A549 (cell line): ENCODE measurements around the gene ANGPT4.

ENCODE experiments used
- CHD2 ChIP-seq: fragments of 150-350 bp; IDR thresholded peaks from 2 replicates; pipeline ENCODE4 v1.6.1; 2014; ENCODE audit warnings: low read length; ENCODE audit not compliant: partially characterized antibody
- CTCF ChIP-seq: fragments of >200 bp; sonication (Bioruptor Twin); formaldehyde crosslinking; IDR thresholded peaks from 3 replicates; pipeline ENCODE4 v1.5.1; 2016
- JUN ChIP-seq, 2 experiments: fragments of >200 bp; sonication (Bioruptor Twin); formaldehyde crosslinking; IDR thresholded peaks; 2 replicates in 1 of 2; 3 replicates in 1 of 2; pipeline ENCODE4 v1.6.1; 2016 to 2017
- MAX ChIP-seq: IDR thresholded peaks from 2 replicates; pipeline ENCODE4 v1.6.1; 2012
- MAZ ChIP-seq: fragments of 150-350 bp; IDR thresholded peaks from 2 replicates; pipeline ENCODE4 v1.6.1; 2014; ENCODE audit warnings: antibody characterized with exemption, low read depth, low read length, borderline replicate concordance
- POLR2A ChIP-seq: IDR thresholded peaks from 2 replicates; pipeline ENCODE4 v1.6.1; 2012; ENCODE audit warnings: mild to moderate bottlenecking, low read length
- RAD21 ChIP-seq, 2 experiments: fragments of >200 bp in 1 of 2; sonication (Bioruptor Twin) in 1 of 2; formaldehyde crosslinking in 1 of 2; IDR thresholded peaks in 1 of 2; conservative IDR thresholded peaks in 1 of 2; 2 replicates in 1 of 2; 3 replicates in 1 of 2; pipeline ENCODE4 v1.6.1; 2012 to 2018; ENCODE audit warnings: inconsistent platforms in 1 of 2
- USF2 ChIP-seq: fragments of 450-650 bp; IDR thresholded peaks from 2 replicates; pipeline ENCODE4 v1.6.1; 2014; ENCODE audit warnings: antibody characterized with exemption
- ZSCAN20 ChIP-seq: fragments of 250-450 bp; sonication (Bioruptor Pico); IDR thresholded peaks from 2 replicates; pipeline ENCODE4 v1.8.0; 2022; ENCODE audit warnings: mild to moderate bottlenecking, moderate library complexity

GRCh38 chr20:881783-882144 lies 34.4 kb downstream of the ANGPT4 start:
- TF ChIP-seq ZSCAN20 (CRISPR knock-in tag) (no peak), JUN (IDR thresholded peaks at IDR 0.05) (no peak), CTCF (no peak), CHD2 (no peak), USF2 (no peak), POLR2A (no peak), RAD21 (conservative IDR thresholded peaks at IDR 0.05 in 1 of 2, IDR thresholded peaks at IDR 0.05 in 1 of 2) (no peak), MAZ (no peak), MAX (no peak)
